Activated naive CD4-positive, alpha-beta T cell treated with anti-CD3 and anti-CD28 coated beads, Interleukin-2, amount 50 U/mL, for 72 hours (primary cell): ENCODE results near the gene ATG9B. TPM values are rescaled to one million over a fixed set of nuclear protein-coding genes. Genes with fewer than 3 reads are reported as not detected.
"Not testable (repeated sequence)": the region's sequence is repeated elsewhere in the genome, so short reads cannot be mapped to it uniquely, and the experiment has no call there.

ENCODE experiments used
- ATAC-seq, 2 donors: fragments of 150-1000 bp; cut with Tn5 transposase; 2 replicates each; pipeline ENCODE4 v1.10.0; 2021; ENCODE audit warnings: mild to moderate bottlenecking in 2 of 2, moderate library complexity in 2 of 2
- DNase-seq, 2 donors: peaks; one replicate each; pipeline ENCODE4 v3.0.0; 2021 to 2022; ENCODE audit warnings: low spot score in 2 of 2
- H3K27ac Mint-ChIP-seq, 2 donors: one replicate each; pipeline ENCODE4 v1.8.0; 2022; ENCODE audit warnings: mild to moderate bottlenecking in 2 of 2, mixed read lengths in 2 of 2
- H3K36me3 Mint-ChIP-seq, 2 donors: one replicate each; pipeline ENCODE4 v1.8.0; 2022; ENCODE audit warnings: mixed read lengths in 2 of 2
- H3K9me3 Mint-ChIP-seq, 2 donors: one replicate each; pipeline ENCODE4 v1.8.0; 2022; ENCODE audit warnings: mixed read lengths in 2 of 2
- total RNA-seq, 2 donors: library from RNA; stranded (reverse); gene quantifications; one replicate each; pipeline ENCODE4 v1.2.3, GENCODE V29; 2022

Gene ATG9B
- total RNA-seq, 2 donors from 2014 or later: 1.1 to 14.9 TPM

- no peaks in the 10 kb centered on the region for H3K9me3 Mint-ChIP-seq
- ATAC-seq: no peak
- no peak for DNase-seq
- peak overlapping the region; percentile 96 to 98 for H3K27ac Mint-ChIP-seq
- H3K36me3 Mint-ChIP-seq: peaks cover 6 to 7% of the 10 kb centered on the region in 2 donors
Measured at GRCh38 chr7:151028948-151029501, 4.7 kb upstream of the ATG9B start.

- Mint-ChIP-seq H3K9me3 (no peaks in the 10 kb centered on the region), H3K27ac (peak within 1 kb of the TSS; percentile 96 to 98), H3K36me3 (peaks cover 6 to 7% of the 10 kb centered on the region in 2 donors)
- ATAC-seq (peak; percentile 92 to 95), DNase-seq (peak; percentile 97 to 98)
Measured at GRCh38 chr7:151028131-151028947, 4.0 kb upstream of the ATG9B start, which contains the start of gene ABCB8. Gene ABCB8, plus strand, starts transcription at chr7:151028450. Its CDS starts 66 bp downstream, at chr7:151028516.

GRCh38 chr7:151027728-151028130 lies 3.4 kb upstream of the ATG9B start:
- not testable (repeated sequence) for H3K36me3 Mint-ChIP-seq, H3K9me3 Mint-ChIP-seq, DNase-seq, ATAC-seq
- peak overlapping the region; percentile 96 to 98 for H3K27ac Mint-ChIP-seq

- ATAC-seq, H3K9me3 Mint-ChIP-seq, H3K36me3 Mint-ChIP-seq, DNase-seq: not testable (repeated sequence)
- H3K27ac Mint-ChIP-seq: peak overlapping the region; percentile 96 to 98
Measured at GRCh38 chr7:151026771-151027727, 2.8 kb upstream of the ATG9B start.

- DNase-seq: no peak
- H3K36me3 Mint-ChIP-seq: peaks cover 6 to 7% of the 10 kb centered on the region in 2 donors
- no peaks in the 10 kb centered on the region for H3K9me3 Mint-ChIP-seq
- H3K27ac Mint-ChIP-seq: peak overlapping the region in 1 of 2 donors; percentile 54
- no peak for ATAC-seq
Measured at GRCh38 chr7:151025924-151026671, 1.8 kb upstream of the ATG9B start.

GRCh38 chr7:151023232-151023631 lies 1.1 kb downstream of the ATG9B start:
- H3K9me3 Mint-ChIP-seq: no peaks in the 10 kb centered on the region
- no peak overlapping the region for H3K27ac Mint-ChIP-seq
- ATAC-seq (no peak), DNase-seq (no peak)
- H3K36me3 Mint-ChIP-seq: peaks cover 4 to 10% of the 10 kb centered on the region in 2 donors

GRCh38 chr7:151020231-151020630 lies 4.1 kb downstream of the ATG9B start:
- DNase-seq (no peak), ATAC-seq (no peak)
- no peaks in the 10 kb centered on the region for H3K9me3 Mint-ChIP-seq
- peaks cover 4 to 13% of the 10 kb centered on the region in 2 donors for H3K36me3 Mint-ChIP-seq
- no peak overlapping the region for H3K27ac Mint-ChIP-seq

GRCh38 chr7:151019130-151019447 lies 5.2 kb downstream of the ATG9B start:
- DNase-seq (no peak), ATAC-seq (no peak)
- Mint-ChIP-seq H3K36me3 (peaks cover 4 to 18% of the 10 kb centered on the region in 2 donors), H3K9me3 (no peaks in the 10 kb centered on the region), H3K27ac (no peak overlapping the region)

GRCh38 chr7:151018421-151019129 lies 5.7 kb downstream of the ATG9B start:
- H3K27ac Mint-ChIP-seq: peak overlapping the region; percentile 76 to 88
- peak; percentile 10 to 64 for ATAC-seq
- DNase-seq: peak in 1 of 2 donors; percentile 43

GRCh38 chr7:151017953-151018420 lies 6.3 kb downstream of the ATG9B start:
- ATAC-seq: peak; percentile 66 to 76
- Mint-ChIP-seq H3K9me3 (no peaks in the 10 kb centered on the region), H3K27ac (peak overlapping the region; percentile 76 to 88), H3K36me3 (peaks cover 4 to 20% of the 10 kb centered on the region in 2 donors)
- DNase-seq: peak in 1 of 2 donors; percentile 90

More at GRCh38 chr7:151018421-151019129, 5.7 kb downstream of the ATG9B start:
- H3K36me3 Mint-ChIP-seq: peaks cover 4 to 20% of the 10 kb centered on the region in 2 donors
- no peaks in the 10 kb centered on the region for H3K9me3 Mint-ChIP-seq

GRCh38 chr7:151017370-151017952 lies 6.8 kb downstream of the ATG9B start:
- no peak for DNase-seq
- peaks cover 9 to 20% of the 10 kb centered on the region in 2 donors for H3K36me3 Mint-ChIP-seq
- H3K9me3 Mint-ChIP-seq: no peaks in the 10 kb centered on the region
- no peak for ATAC-seq
- H3K27ac Mint-ChIP-seq: peak overlapping the region; percentile 9 to 76

- Mint-ChIP-seq H3K9me3 (no peaks in the 10 kb centered on the region), H3K27ac (no peak overlapping the region), H3K36me3 (peaks cover 10 to 20% of the 10 kb centered on the region in 2 donors)
- DNase-seq: no peak
- no peak for ATAC-seq
Measured at GRCh38 chr7:151016942-151017341, 7.4 kb downstream of the ATG9B start.

- DNase-seq: no peak
- no peak for ATAC-seq
- H3K36me3 Mint-ChIP-seq: peaks cover 10 to 20% of the 10 kb centered on the region in 2 donors
- no peaks in the 10 kb centered on the region for H3K9me3 Mint-ChIP-seq
- H3K27ac Mint-ChIP-seq: no peak overlapping the region
Measured at GRCh38 chr7:151016505-151016904, 7.8 kb downstream of the ATG9B start.

GRCh38 chr7:151015967-151016366 lies 8.3 kb downstream of the ATG9B start:
- Mint-ChIP-seq H3K9me3 (no peaks in the 10 kb centered on the region), H3K36me3 (peaks cover 10 to 20% of the 10 kb centered on the region in 2 donors), H3K27ac (peak overlapping the region in 1 of 2 donors; percentile 67)
- ATAC-seq: no peak
- no peak for DNase-seq

- DNase-seq: no peak
- H3K36me3 Mint-ChIP-seq: peaks cover 10 to 20% of the 10 kb centered on the region in 2 donors
Measured at GRCh38 chr7:151014950-151015349, 9.3 kb downstream of the ATG9B start.

More at GRCh38 chr7:151014950-151015349, 9.3 kb downstream of the ATG9B start:
- ATAC-seq: peak in 1 of 2 donors; percentile 30
- H3K27ac Mint-ChIP-seq: peak overlapping the region in 1 of 2 donors; percentile 67
- H3K9me3 Mint-ChIP-seq: no peaks in the 10 kb centered on the region
